AG04450 (cell line): ENCODE results near the gene WDPCP. TPM values are rescaled to one million over a fixed set of nuclear protein-coding genes. Genes with fewer than 3 reads are reported as not detected.
"Not testable (repeated sequence)": the region's sequence is repeated elsewhere in the genome, so short reads cannot be mapped to it uniquely, and the experiment has no call there.

Experiments
- CTCF ChIA-PET: fragments of 300-600, 350-600 bp; formaldehyde crosslinking; extraction: SDS; loops from one replicate; lab custom pipeline; 2022; ENCODE audit warnings: antibody characterized with exemption, inconsistent platforms; lab: Charles Lee
- POLR2A ChIA-PET: fragments of 350-600 bp; formaldehyde crosslinking; extraction: SDS; loops from one replicate; lab custom pipeline; 2021; ENCODE audit warnings: antibody characterized with exemption, inconsistent platforms; lab: Yijun Ruan, JAX
- DNase-seq: peaks from one replicate; pipeline ENCODE4 v3.0.0-alpha.2; 2011; ENCODE audit warnings: low read depth, low spot score
- H3K27ac ChIP-seq: one replicate; pipeline ENCODE4 v1.5.1; 2012; ENCODE audit warnings: low read depth, low read length, control low read depth
- H3K27me3 ChIP-seq: one replicate; pipeline ENCODE4 v1.6.0; 2012; ENCODE audit warnings: low read length; ENCODE audit not compliant: control insufficient read depth, insufficient read depth
- H3K4me3 ChIP-seq: 2 replicates; pipeline ENCODE4 v1.5.1; 2011; ENCODE audit warnings: mild to moderate bottlenecking, low read depth, low read length, control low read depth
- H3K9me3 ChIP-seq: 2 replicates; pipeline ENCODE4 v1.5.1; 2012; ENCODE audit warnings: low read length; ENCODE audit not compliant: control insufficient read depth, insufficient read depth
- CTCF ChIP-seq: IDR thresholded peaks from 2 replicates; pipeline ENCODE4 v1.5.1; 2011; ENCODE audit warnings: low read depth, low read length, control low read depth, inconsistent platforms
- polyA plus RNA-seq: library from polyadenylated mRNA; depleted of rRNA; stranded (reverse); fragments of >200 nt; gene quantifications from 2 replicates; pipeline ENCODE4 v1.2.3, GENCODE V29; 2011

The WDPCP gene
- polyA plus RNA-seq, 1 experiment: 4.7 TPM

- Histone ChIP-seq H3K27ac (no peak overlapping the region), H3K4me3 (no peak overlapping the region), H3K27me3 (no peaks in the 10 kb centered on the region), H3K9me3 (no peaks in the 10 kb centered on the region)
- POLR2A ChIA-PET: no interaction called here
- DNase-seq: no peak
- CTCF ChIA-PET: no interaction called here
- no peak for TF ChIP-seq CTCF
These were observed 213.9 kb downstream of the WDPCP start for GRCh38 chr2:63374341-63374740.

GRCh38 chr2:63372549-63372948 is 215.7 kb downstream of the WDPCP start:
- DNase-seq: no peak
- ChIA-PET CTCF (no interaction called here), POLR2A (no interaction called here)
- H3K9me3 ChIP-seq: no peaks in the 10 kb centered on the region
- no peak overlapping the region for H3K27ac ChIP-seq
- no peak overlapping the region for H3K4me3 ChIP-seq
- no peaks in the 10 kb centered on the region for H3K27me3 ChIP-seq
- no peak for TF ChIP-seq CTCF

GRCh38 chr2:63369146-63369545 is 219.1 kb downstream of the WDPCP start:
- H3K27ac ChIP-seq: no peak overlapping the region
- H3K27me3 ChIP-seq: no peaks in the 10 kb centered on the region
- TF ChIP-seq CTCF: no peak
- H3K9me3 ChIP-seq: no peaks in the 10 kb centered on the region
- no peak for DNase-seq
- ChIA-PET CTCF (no interaction called here), POLR2A (no interaction called here)
- H3K4me3 ChIP-seq: no peak overlapping the region

DNA sequence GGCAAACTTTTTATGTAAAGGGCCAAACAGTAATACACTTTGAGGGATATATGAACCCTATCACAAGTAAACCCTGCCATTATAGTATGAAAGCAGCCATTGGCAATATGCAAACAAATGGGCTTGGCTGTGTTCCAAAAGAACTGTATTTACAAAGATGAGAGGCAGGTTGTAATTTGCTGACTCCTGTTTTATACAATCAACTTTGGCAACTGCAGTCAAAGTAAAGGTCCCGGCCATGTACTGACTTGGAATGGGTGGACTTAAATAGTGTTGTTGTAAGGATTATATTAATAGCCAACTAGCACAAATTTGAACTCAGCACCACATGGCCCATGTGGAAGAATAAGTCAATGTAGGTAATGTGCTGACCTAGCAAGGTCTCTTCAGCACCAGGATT is 223.4 kb downstream of the WDPCP start:
- POLR2A ChIA-PET: no interaction called here
- Histone ChIP-seq H3K4me3 (no peak overlapping the region), H3K9me3 (no peaks in the 10 kb centered on the region), H3K27ac (no peak overlapping the region), H3K27me3 (no peaks in the 10 kb centered on the region)
- DNase-seq: no peak
- CTCF ChIA-PET: no interaction called here
- no peak for TF ChIP-seq CTCF

DNA sequence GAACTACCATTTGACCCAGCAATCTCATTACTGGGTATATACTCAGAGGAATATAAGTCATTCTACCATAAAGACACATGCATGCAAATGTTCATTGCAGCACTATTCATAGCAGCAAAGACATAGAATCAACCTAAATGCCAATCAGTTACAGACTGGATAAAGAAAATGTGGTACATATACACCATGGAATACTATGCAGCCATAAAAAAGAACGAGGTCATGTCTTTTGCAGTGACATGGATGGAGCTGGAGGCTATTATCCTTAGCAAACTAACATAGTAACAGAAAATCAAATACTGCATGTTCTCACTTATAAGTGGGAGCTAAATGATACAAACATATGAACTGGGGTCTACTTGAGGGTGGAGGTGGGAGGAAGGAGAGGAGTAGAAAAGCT is 230.6 kb downstream of the WDPCP start:
- H3K9me3 ChIP-seq, DNase-seq, H3K27ac ChIP-seq, CTCF ChIA-PET, H3K27me3 ChIP-seq, H3K4me3 ChIP-seq, POLR2A ChIA-PET: not testable (repeated sequence)

- H3K9me3 ChIP-seq: 0 out of 2 replicates have a peak, but pooled peaks cover 3% of the 10 kb centered on the region
- DNase-seq: no peak
- H3K27me3 ChIP-seq: no peaks in the 10 kb centered on the region
- no peak for TF ChIP-seq CTCF
- H3K4me3 ChIP-seq: no peak overlapping the region
- ChIA-PET CTCF (interaction anchor here (0.6 kb wide), 2 partner anchors 154 to 239 kb away, joined by 3 to 9 read pairs; no protein-coding TSS in a partner anchor), POLR2A (no interaction called here)
- H3K27ac ChIP-seq: no peak overlapping the region
These were observed 240.9 kb downstream of the WDPCP start for GRCh38 chr2:63347361-63347760.
